ENCODE results near the gene SHROOM3. TPM values are rescaled to one million over a fixed set of nuclear protein-coding genes. Genes with fewer than 3 reads are reported as not detected.

SHROOM3 gene
- polyA plus RNA-seq, 1 donor from 2014 or later: 2.7 TPM

GRCh38 chr4:76442807-76443206, 7.8 kb downstream of the SHROOM3 start:
- Histone ChIP-seq H3K9me3 (ENCODE audit: low read length) (no peaks in the 10 kb centered on the region), H3K27me3 (ENCODE audit: insufficient read depth, low read depth, low read length) (no peaks in the 10 kb centered on the region), H3K4me3 (ENCODE audit: low read length) (no peak overlapping the region), H3K36me3 (ENCODE audit: insufficient read depth, low read length) (no peaks in the 10 kb centered on the region), H3K79me2 (replicated peaks; ENCODE audit: insufficient read depth, low read length) (peaks cover 94% of the 10 kb centered on the region), H3K9ac (ENCODE audit: low read length) (no peak overlapping the region), H3K9me2 (ENCODE audit: insufficient read depth, low read length) (no peaks in the 10 kb centered on the region), H4K20me1 (ENCODE audit: insufficient read depth) (no peaks in the 10 kb centered on the region), H3K4me2 (ENCODE audit: low read length) (no peak overlapping the region), H3K27ac (ENCODE audit: low read length) (no peak overlapping the region), H3F3A (ENCODE audit: insufficient read depth, low read length, poor library complexity, severe bottlenecking) (no peaks in the 10 kb centered on the region), H2AFZ (ENCODE audit: low read depth, low read length) (no peak overlapping the region)
- TF ChIP-seq RAD21 (conservative IDR thresholded peaks at IDR 0.05) (no peak), EP300 (conservative IDR thresholded peaks at IDR 0.05; ENCODE audit: poor library complexity, severe bottlenecking) (no peak), REST (IDR thresholded peaks at IDR 0.05; ENCODE audit: borderline replicate concordance) (no peak), POLR2AphosphoS5 (IDR thresholded peaks at IDR 0.05) (no peak), SMC3 (conservative IDR thresholded peaks at IDR 0.05; ENCODE audit: poor library complexity) (no peak)

- H3K9ac ChIP-seq (ENCODE audit: low read length): no peak overlapping the region
- H3K9me2 ChIP-seq (ENCODE audit: insufficient read depth, low read length): no peaks in the 10 kb centered on the region
- no peaks in the 10 kb centered on the region for H3K27me3 ChIP-seq (ENCODE audit: insufficient read depth, low read depth, low read length)
- H3K27ac ChIP-seq (ENCODE audit: low read length): no peak overlapping the region
- no peaks in the 10 kb centered on the region for H3K36me3 ChIP-seq (ENCODE audit: insufficient read depth, low read length)
- no peak overlapping the region for H3K4me3 ChIP-seq (ENCODE audit: low read length)
- no peak overlapping the region for H3K4me2 ChIP-seq (ENCODE audit: low read length)
- no peak overlapping the region for H2AFZ ChIP-seq (ENCODE audit: low read depth, low read length)
- no peaks in the 10 kb centered on the region for H3F3A ChIP-seq (ENCODE audit: insufficient read depth, low read length, poor library complexity, severe bottlenecking)
- TF ChIP-seq SMC3 (conservative IDR thresholded peaks at IDR 0.05; ENCODE audit: poor library complexity) (no peak), MXI1 (conservative IDR thresholded peaks at IDR 0.05; ENCODE audit: poor library complexity, severe bottlenecking) (no peak), TAF1 (IDR thresholded peaks at IDR 0.05; ENCODE audit: low read depth) (no peak), RAD21 (conservative IDR thresholded peaks at IDR 0.05) (no peak), CTCF (IDR thresholded peaks at IDR 0.05; ENCODE audit: poor library complexity, severe bottlenecking) (no peak), EZH2 (IDR thresholded peaks at IDR 0.05; ENCODE audit: borderline replicate concordance, insufficient read depth, low read length, poor library complexity, severe bottlenecking) (no peak), POLR2AphosphoS5 (IDR thresholded peaks at IDR 0.05) (no peak), EP300 (conservative IDR thresholded peaks at IDR 0.05; ENCODE audit: poor library complexity, severe bottlenecking) (no peak)
- H3K79me2 ChIP-seq (replicated peaks; ENCODE audit: insufficient read depth, low read length): peaks cover 88% of the 10 kb centered on the region
- H3K9me3 ChIP-seq (ENCODE audit: low read length): no peaks in the 10 kb centered on the region
- H4K20me1 ChIP-seq (ENCODE audit: insufficient read depth): no peaks in the 10 kb centered on the region
Observed at GRCh38 chr4:76443376-76443775, 8.3 kb downstream of the SHROOM3 start.

GRCh38 chr4:76445911-76446310, 10.9 kb downstream of the SHROOM3 start:
- no peak overlapping the region for H3K9ac ChIP-seq (ENCODE audit: low read length)
- no peak overlapping the region for H2AFZ ChIP-seq (ENCODE audit: low read depth, low read length)
- H3K9me3 ChIP-seq (ENCODE audit: low read length): no peaks in the 10 kb centered on the region
- H3F3A ChIP-seq (ENCODE audit: insufficient read depth, low read length, poor library complexity, severe bottlenecking): no peaks in the 10 kb centered on the region
- H3K27me3 ChIP-seq (ENCODE audit: insufficient read depth, low read depth, low read length): no peaks in the 10 kb centered on the region
- TF ChIP-seq RAD21 (conservative IDR thresholded peaks at IDR 0.05) (no peak), EP300 (conservative IDR thresholded peaks at IDR 0.05; ENCODE audit: poor library complexity, severe bottlenecking) (no peak), CTCF (IDR thresholded peaks at IDR 0.05; ENCODE audit: poor library complexity, severe bottlenecking) (no peak), SMC3 (conservative IDR thresholded peaks at IDR 0.05; ENCODE audit: poor library complexity) (no peak), MXI1 (conservative IDR thresholded peaks at IDR 0.05; ENCODE audit: poor library complexity, severe bottlenecking) (no peak), REST (IDR thresholded peaks at IDR 0.05; ENCODE audit: borderline replicate concordance) (no peak), TAF1 (IDR thresholded peaks at IDR 0.05; ENCODE audit: low read depth) (no peak), EZH2 (IDR thresholded peaks at IDR 0.05; ENCODE audit: borderline replicate concordance, insufficient read depth, low read length, poor library complexity, severe bottlenecking) (no peak), POLR2AphosphoS5 (IDR thresholded peaks at IDR 0.05) (no peak)
- no peaks in the 10 kb centered on the region for H3K9me2 ChIP-seq (ENCODE audit: insufficient read depth, low read length)
- H3K4me3 ChIP-seq (ENCODE audit: low read length): no peak overlapping the region
- peaks cover 63% of the 10 kb centered on the region for H3K79me2 ChIP-seq (replicated peaks; ENCODE audit: insufficient read depth, low read length)
- no peaks in the 10 kb centered on the region for H4K20me1 ChIP-seq (ENCODE audit: insufficient read depth)
- no peaks in the 10 kb centered on the region for H3K36me3 ChIP-seq (ENCODE audit: insufficient read depth, low read length)
- no peak overlapping the region for H3K27ac ChIP-seq (ENCODE audit: low read length)
- H3K4me2 ChIP-seq (ENCODE audit: low read length): no peak overlapping the region

Data from neural cell (in vitro differentiated cells).